Endothelial cell of umbilical vein (primary cell): ENCODE measurements around the gene MBNL2. TPM values are rescaled to one million over a fixed set of nuclear protein-coding genes. Genes with fewer than 3 reads are reported as not detected.

Experiments used
- BruUV-seq: library from RNA; stranded (reverse); fragments of 400-500 nt; replicated peaks from 2 replicates; lab custom pipeline; 2021; lab: Mats Ljungman, UMichigan
- CTCF ChIA-PET: fragments of 300-600, 350-600 bp; sonication (Branson Sonifier 250); formaldehyde crosslinking; loops from one replicate; lab custom pipeline; 2021; ENCODE audit warnings: antibody characterized with exemption, inconsistent platforms; lab: Charles Lee
- POLR2A ChIA-PET: fragments of 300-600, 350-600 bp; sonication (Branson Sonifier 250); formaldehyde crosslinking; loops from one replicate; lab custom pipeline; 2021; ENCODE audit warnings: antibody characterized with exemption, inconsistent platforms; lab: Charles Lee
- DNase-seq: peaks from one replicate; pipeline ENCODE4 v3.0.0-alpha.2; 2011; ENCODE audit warnings: low read depth, low spot score
- FAIRE-seq: peaks from 2 replicates; lab custom pipeline; 2011; peaks lifted over from hg19 to GRCh38; lab: Jason Lieb, UNC
- H2AFZ ChIP-seq: 2 replicates; pipeline ENCODE4 v1.6.0; 2012; ENCODE audit warnings: low read depth, low read length, control low read depth, inconsistent platforms
- H3K27ac ChIP-seq: 2 replicates; pipeline ENCODE4 v1.5.1; 2011; ENCODE audit warnings: low read depth, mild to moderate bottlenecking, control low read depth, low read length, moderate library complexity; ENCODE audit not compliant: insufficient read depth
- H3K27me3 ChIP-seq, 2 experiments: 2 replicates each; pipeline versions ENCODE4 v1.6.0 to v1.6.1; 2011; ENCODE audit warnings: low read length in 2 of 2, mixed read lengths in 1 of 2; ENCODE audit not compliant: control insufficient read depth in 2 of 2, insufficient read depth in 2 of 2
- H3K36me3 ChIP-seq, 2 experiments: 2 replicates in 1 of 2; 3 replicates in 1 of 2; pipeline ENCODE4 v1.5.1; 2011; ENCODE audit warnings: low read length in 2 of 2, mild to moderate bottlenecking in 1 of 2, moderate library complexity in 1 of 2; ENCODE audit not compliant: control insufficient read depth in 2 of 2, insufficient read depth in 2 of 2; ENCODE audit errors: extremely low read depth in 1 of 2
- H3K4me1 ChIP-seq: 3 replicates; pipeline ENCODE4 v1.5.1; 2011; ENCODE audit warnings: mild to moderate bottlenecking, low read length; ENCODE audit not compliant: control insufficient read depth, insufficient read depth; ENCODE audit errors: extremely low read depth
- H3K4me2 ChIP-seq: 2 replicates; pipeline ENCODE4 v1.6.1; 2011; ENCODE audit warnings: low read length, control low read depth, mixed read lengths; ENCODE audit not compliant: insufficient read depth
- H3K4me3 ChIP-seq, 3 experiments: fragments of 200-600 bp in 1 of 3; sonication (generic), shearing (Covaris generic) in 1 of 3; replicated peaks in 1 of 3; 2 replicates each; pipeline ENCODE4 v1.5.1; 2011 to 2016; ENCODE audit warnings: control low read depth in 3 of 3, low read length in 3 of 3, mild to moderate bottlenecking in 2 of 3, inconsistent platforms in 1 of 3, low read depth in 1 of 3, moderate library complexity in 1 of 3; ENCODE audit not compliant: insufficient read depth in 1 of 3
- H3K79me2 ChIP-seq: 2 replicates; pipeline ENCODE4 v1.6.0; 2012; ENCODE audit warnings: low read length, inconsistent platforms; ENCODE audit not compliant: control insufficient read depth, insufficient read depth
- H3K9ac ChIP-seq: replicated peaks from 2 replicates; pipeline ENCODE3; 2011; ENCODE audit warnings: low read length, control low read depth; ENCODE audit not compliant: insufficient read depth; ENCODE audit errors: extremely low read depth
- H3K9me1 ChIP-seq: replicated peaks from 3 replicates; pipeline ENCODE4 v1.6.0; 2011; ENCODE audit warnings: mild to moderate bottlenecking, low read length; ENCODE audit not compliant: control insufficient read depth, insufficient read depth; ENCODE audit errors: extremely low read depth
- H3K9me3 ChIP-seq: replicated peaks from 2 replicates; pipeline ENCODE4 v1.5.1; 2012; ENCODE audit warnings: low read length, inconsistent platforms; ENCODE audit not compliant: control insufficient read depth, insufficient read depth
- H4K20me1 ChIP-seq: replicated peaks from 2 replicates; pipeline ENCODE3; 2011; ENCODE audit warnings: mild to moderate bottlenecking, low read length; ENCODE audit not compliant: control insufficient read depth, insufficient read depth; ENCODE audit errors: extremely low read depth
- EZH2 ChIP-seq: IDR thresholded peaks from 2 replicates; pipeline ENCODE4 v1.6.1; 2012; ENCODE audit warnings: borderline replicate concordance, low read depth, mild to moderate bottlenecking, moderate library complexity, low read length, inconsistent platforms; ENCODE audit not compliant: severe bottlenecking
- FOS ChIP-seq: IDR thresholded peaks from 2 replicates; pipeline ENCODE4 v1.6.1; 2011; ENCODE audit warnings: mild to moderate bottlenecking, low read length, moderate library complexity, borderline replicate concordance; ENCODE audit not compliant: insufficient read depth
- GATA2 ChIP-seq: IDR thresholded peaks from 2 replicates; pipeline ENCODE4 v1.7.0; 2011; ENCODE audit warnings: low read depth, mild to moderate bottlenecking, moderate library complexity, mixed read lengths, low read length; ENCODE audit not compliant: insufficient read length, insufficient read depth
- JUN ChIP-seq: IDR thresholded peaks from 2 replicates; pipeline ENCODE4 v1.6.1; 2011; ENCODE audit warnings: borderline replicate concordance, low read depth; ENCODE audit not compliant: insufficient read length, insufficient read depth
- MYC ChIP-seq: IDR thresholded peaks from one replicate; pipeline ENCODE4 v1.6.1; 2011; ENCODE audit warnings: mild to moderate bottlenecking, low read depth, low read length
- POLR2A ChIP-seq: IDR thresholded peaks from 2 replicates; pipeline ENCODE4 v1.6.1; 2012; ENCODE audit warnings: low read depth, mild to moderate bottlenecking, control low read depth, low read length
- POLR2AphosphoS5 ChIP-seq: IDR thresholded peaks from 2 replicates; pipeline ENCODE4 v1.6.1; 2012; ENCODE audit warnings: low read depth, mild to moderate bottlenecking, control low read depth, low read length, moderate library complexity; ENCODE audit not compliant: insufficient read depth
- dilution Hi-C: fragments of 300-500 bp; cut with MboI; formaldehyde crosslinking; loops from one replicate; pipeline ENCODE4 v1.15.0; 2019; ENCODE audit warnings: low sequenced_read_pairs; ENCODE audit not compliant: extremely low pct_ligation_motif_present
- intact Hi-C: fragments of 100-400 bp; cut with micrococcal nuclease; formaldehyde crosslinking; loops from one replicate; pipeline ENCODE4 v1.10.0; 2022
- polyA plus RNA-seq, 4 experiments: library from polyadenylated mRNA; depleted of rRNA in 3 of 4; stranded (reverse) in 3 of 4; unstranded in 1 of 4; fragments of >200 nt; gene quantifications; 2 replicates each; pipeline versions ENCODE4 v1.2.1 to v1.2.3, GENCODE V29; 2011 to 2012; ENCODE audit warnings: missing spikeins in 1 of 4
- total RNA-seq: library from RNA; stranded (reverse); gene quantifications from 2 replicates; pipeline ENCODE4 v1.2.3, GENCODE V29; 2021
- TF ChIP-seq, protein P1 (sequence below): IDR thresholded peaks from 2 replicates; pipeline ENCODE4 v1.6.1; 2011; ENCODE audit not compliant: insufficient read depth, insufficient read length
- TF ChIP-seq, protein P2 (sequence below), 2 donors: IDR thresholded peaks; 1 replicate in 1 of 2; 2 replicates in 1 of 2; pipeline ENCODE4 v1.5.1; 2011; ENCODE audit warnings: low read length in 2 of 2, mild to moderate bottlenecking in 2 of 2, moderate library complexity in 2 of 2, control low read depth in 1 of 2, inconsistent platforms in 1 of 2, low read depth in 1 of 2; ENCODE audit not compliant: insufficient read depth in 1 of 2; ENCODE audit errors: extremely low read depth in 1 of 2

The MBNL2 gene
- total and polyA plus RNA-seq, 2 donors (not counting 3 experiments of a cell fraction or from before 2014, with no cell fraction given) = 32.9 to 76.5 TPM

DNA sequence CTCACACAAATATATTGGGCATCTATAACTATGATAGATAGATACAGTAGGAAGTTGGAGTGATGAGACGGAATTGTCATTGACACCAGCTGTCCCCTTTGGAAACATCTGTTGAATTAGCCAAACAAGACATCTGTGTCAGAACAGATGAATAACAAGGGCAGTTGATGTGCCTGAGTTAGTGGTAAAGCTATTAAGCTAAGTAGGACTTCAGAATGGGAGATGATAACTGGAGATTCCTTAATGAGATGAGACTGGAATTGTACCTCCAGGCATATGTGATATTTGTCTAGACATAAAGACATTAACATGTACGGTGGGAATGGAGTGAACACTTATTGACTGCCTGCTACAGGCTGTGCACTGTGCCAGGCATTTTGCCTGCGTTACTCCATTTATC lies 78.7 kb downstream of the MBNL2 start:
- peaks cover 60% of the 10 kb centered on the region for H3K79me2 ChIP-seq
- no peak overlapping the region for H3K27ac ChIP-seq
- H3K9me3 ChIP-seq = no peaks in the 10 kb centered on the region
- ChIA-PET CTCF (interaction anchor here (0.9 to 3.5 kb wide), 4 partner anchors 21 to 44 kb away, joined by 3 to 10 read pairs (median 4); no protein-coding TSS in a partner anchor), POLR2A (no interaction called here)
- intact Hi-C loops (no loop called here), dilution Hi-C loops (no loop called here)
- no peak for TF ChIP-seq MYC
- TF ChIP-seq, protein P1, sequence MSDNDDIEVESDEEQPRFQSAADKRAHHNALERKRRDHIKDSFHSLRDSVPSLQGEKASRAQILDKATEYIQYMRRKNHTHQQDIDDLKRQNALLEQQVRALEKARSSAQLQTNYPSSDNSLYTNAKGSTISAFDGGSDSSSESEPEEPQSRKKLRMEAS = no peak
- no peak for TF ChIP-seq POLR2AphosphoS5
- TF ChIP-seq, protein P2, sequence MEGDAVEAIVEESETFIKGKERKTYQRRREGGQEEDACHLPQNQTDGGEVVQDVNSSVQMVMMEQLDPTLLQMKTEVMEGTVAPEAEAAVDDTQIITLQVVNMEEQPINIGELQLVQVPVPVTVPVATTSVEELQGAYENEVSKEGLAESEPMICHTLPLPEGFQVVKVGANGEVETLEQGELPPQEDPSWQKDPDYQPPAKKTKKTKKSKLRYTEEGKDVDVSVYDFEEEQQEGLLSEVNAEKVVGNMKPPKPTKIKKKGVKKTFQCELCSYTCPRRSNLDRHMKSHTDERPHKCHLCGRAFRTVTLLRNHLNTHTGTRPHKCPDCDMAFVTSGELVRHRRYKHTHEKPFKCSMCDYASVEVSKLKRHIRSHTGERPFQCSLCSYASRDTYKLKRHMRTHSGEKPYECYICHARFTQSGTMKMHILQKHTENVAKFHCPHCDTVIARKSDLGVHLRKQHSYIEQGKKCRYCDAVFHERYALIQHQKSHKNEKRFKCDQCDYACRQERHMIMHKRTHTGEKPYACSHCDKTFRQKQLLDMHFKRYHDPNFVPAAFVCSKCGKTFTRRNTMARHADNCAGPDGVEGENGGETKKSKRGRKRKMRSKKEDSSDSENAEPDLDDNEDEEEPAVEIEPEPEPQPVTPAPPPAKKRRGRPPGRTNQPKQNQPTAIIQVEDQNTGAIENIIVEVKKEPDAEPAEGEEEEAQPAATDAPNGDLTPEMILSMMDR (IDR thresholded peaks at IDR 0.05; ENCODE audit: extremely low read depth in 1 of 2, insufficient read depth in 1 of 2, low read depth in 1 of 2, low read length in 2 of 2) = no peak
- TF ChIP-seq GATA2 = no peak
- no peak for TF ChIP-seq EZH2
- no peak for TF ChIP-seq POLR2A
- no peak for TF ChIP-seq JUN
- TF ChIP-seq FOS = no peak
- peaks cover 3 to 5% of the 10 kb centered on the region in 2 experiments for H3K36me3 ChIP-seq
- H3K9me1 ChIP-seq = no peaks in the 10 kb centered on the region
- no peak overlapping the region for H2AFZ ChIP-seq
- no peak overlapping the region for H3K4me3 ChIP-seq
- peaks cover 39% of the 10 kb centered on the region for H3K4me1 ChIP-seq
- BruUV-seq = no TSS peak
- no peaks in the 10 kb centered on the region for H4K20me1 ChIP-seq
- H3K9ac ChIP-seq = no peak overlapping the region
- no peak for FAIRE-seq
- no peaks in the 10 kb centered on the region for H3K27me3 ChIP-seq
- H3K4me2 ChIP-seq = no peak overlapping the region
- no peak for DNase-seq
